ENCODE results near the gene KCNK16.

KCNK16 gene

GRCh38 chr6:39321761-39322160 is 741 bp downstream of the KCNK16 start:
- Histone ChIP-seq H3K27ac (no peak overlapping the region), H3K4me3 (ENCODE audit: low read depth in 1 of 2, low read length in 1 of 2) (no peak overlapping the region), H3K9me3 (no peaks in the 10 kb centered on the region), H3K27me3 (peaks cover 53% of the 10 kb centered on the region), H3K36me3 (no peaks in the 10 kb centered on the region), H3K4me1 (ENCODE audit: control insufficient read depth in 1 of 2, insufficient read depth in 1 of 2, low read depth in 1 of 2, low read length in 1 of 2) (no peaks in the 10 kb centered on the region)
- TF ChIP-seq, protein P1, sequence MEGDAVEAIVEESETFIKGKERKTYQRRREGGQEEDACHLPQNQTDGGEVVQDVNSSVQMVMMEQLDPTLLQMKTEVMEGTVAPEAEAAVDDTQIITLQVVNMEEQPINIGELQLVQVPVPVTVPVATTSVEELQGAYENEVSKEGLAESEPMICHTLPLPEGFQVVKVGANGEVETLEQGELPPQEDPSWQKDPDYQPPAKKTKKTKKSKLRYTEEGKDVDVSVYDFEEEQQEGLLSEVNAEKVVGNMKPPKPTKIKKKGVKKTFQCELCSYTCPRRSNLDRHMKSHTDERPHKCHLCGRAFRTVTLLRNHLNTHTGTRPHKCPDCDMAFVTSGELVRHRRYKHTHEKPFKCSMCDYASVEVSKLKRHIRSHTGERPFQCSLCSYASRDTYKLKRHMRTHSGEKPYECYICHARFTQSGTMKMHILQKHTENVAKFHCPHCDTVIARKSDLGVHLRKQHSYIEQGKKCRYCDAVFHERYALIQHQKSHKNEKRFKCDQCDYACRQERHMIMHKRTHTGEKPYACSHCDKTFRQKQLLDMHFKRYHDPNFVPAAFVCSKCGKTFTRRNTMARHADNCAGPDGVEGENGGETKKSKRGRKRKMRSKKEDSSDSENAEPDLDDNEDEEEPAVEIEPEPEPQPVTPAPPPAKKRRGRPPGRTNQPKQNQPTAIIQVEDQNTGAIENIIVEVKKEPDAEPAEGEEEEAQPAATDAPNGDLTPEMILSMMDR (IDR thresholded peaks at IDR 0.05): no peak

GRCh38 chr6:39320363-39320984 is 2.0 kb downstream of the KCNK16 start:
- H3K27ac ChIP-seq: no peak overlapping the region
- H3K36me3 ChIP-seq: no peaks in the 10 kb centered on the region
- TF ChIP-seq, protein P1 (IDR thresholded peaks at IDR 0.05): no peak
- no peaks in the 10 kb centered on the region for H3K4me1 ChIP-seq (ENCODE audit: control insufficient read depth in 1 of 2, insufficient read depth in 1 of 2, low read depth in 1 of 2, low read length in 1 of 2)
- H3K4me3 ChIP-seq (ENCODE audit: low read depth in 1 of 2, low read length in 1 of 2): no peak overlapping the region
- peaks cover 66% of the 10 kb centered on the region for H3K27me3 ChIP-seq
- no peaks in the 10 kb centered on the region for H3K9me3 ChIP-seq

- Histone ChIP-seq H3K9me3 (no peaks in the 10 kb centered on the region), H3K36me3 (no peaks in the 10 kb centered on the region), H3K27me3 (peaks cover 73% of the 10 kb centered on the region), H3K4me3 (ENCODE audit: low read depth in 1 of 2, low read length in 1 of 2) (no peak overlapping the region), H3K4me1 (ENCODE audit: control insufficient read depth in 1 of 2, insufficient read depth in 1 of 2, low read depth in 1 of 2, low read length in 1 of 2) (peaks cover 0 to 5% of the 10 kb centered on the region in 2 experiments), H3K27ac (no peak overlapping the region)
- TF ChIP-seq, protein P1 (IDR thresholded peaks at IDR 0.05): no peak
Measured at GRCh38 chr6:39319621-39320362, 2.7 kb downstream of the KCNK16 start.

DNA sequence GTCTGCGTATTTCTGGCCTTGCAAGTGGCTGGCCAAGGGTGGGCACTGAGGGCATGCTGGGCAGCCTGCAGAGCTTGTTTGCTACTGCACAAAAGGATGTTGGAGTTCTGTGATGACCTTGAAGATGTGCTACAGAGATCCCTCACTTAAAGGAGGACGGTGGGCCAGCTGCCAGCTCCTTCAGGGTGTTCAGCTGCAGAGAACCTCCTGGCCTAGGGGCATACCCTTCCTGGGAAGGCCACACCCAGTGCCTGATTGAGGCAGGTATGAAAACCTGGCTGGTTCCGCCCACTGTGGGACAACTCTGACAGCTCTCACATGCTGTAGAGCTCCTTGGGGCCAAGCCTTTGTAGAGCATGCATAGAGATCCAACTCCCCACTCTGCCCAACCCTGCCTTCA is 5.2 kb downstream of the KCNK16 start:
- Histone ChIP-seq H3K4me3 (ENCODE audit: low read depth in 1 of 2, low read length in 1 of 2) (no peak overlapping the region), H3K27me3 (peaks cover 92% of the 10 kb centered on the region), H3K9me3 (no peaks in the 10 kb centered on the region), H3K27ac (no peak overlapping the region), H3K36me3 (no peaks in the 10 kb centered on the region), H3K4me1 (ENCODE audit: control insufficient read depth in 1 of 2, insufficient read depth in 1 of 2, low read depth in 1 of 2, low read length in 1 of 2) (peaks cover 14 to 17% of the 10 kb centered on the region in 2 experiments)
- TF ChIP-seq, protein P1 (IDR thresholded peaks at IDR 0.05): no peak

DNA sequence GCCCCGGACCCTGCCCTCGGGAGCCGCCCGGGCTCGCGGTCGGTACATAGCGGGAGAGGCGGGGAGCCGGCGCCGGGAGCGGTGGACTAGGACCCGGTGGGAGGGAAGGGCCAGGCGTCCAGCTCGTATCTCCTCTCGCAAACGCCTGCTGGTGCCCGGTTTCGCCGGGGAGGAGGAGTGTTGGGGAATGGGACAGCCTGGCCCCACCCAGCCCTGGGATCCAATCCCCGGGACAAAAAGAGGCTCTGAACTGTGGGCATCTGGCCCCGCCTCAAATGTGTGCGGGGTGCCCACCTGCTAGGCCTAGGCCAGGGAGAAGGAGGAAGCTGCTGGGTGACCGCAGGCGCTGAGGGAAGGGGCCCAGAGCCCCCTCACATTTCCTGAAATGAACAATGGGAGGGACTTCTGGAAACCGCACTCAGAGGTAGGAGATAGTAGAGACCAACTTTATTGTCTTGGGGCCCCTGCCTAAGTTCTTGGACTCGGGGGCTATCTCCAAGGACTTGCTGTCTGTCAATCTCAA is 8.2 kb downstream of the KCNK16 start, which contains the start of gene KCNK17:
Gene KCNK17 (minus strand): TSS at position 147 of the 523 bp plus-strand sequence. CDS start 99 bp downstream, at position 48.
- Histone ChIP-seq H3K27me3 (peaks cover 94% of the 10 kb centered on the region), H3K27ac (no peak within 1 kb of the TSS), H3K9me3 (no peaks in the 10 kb centered on the region), H3K4me1 (ENCODE audit: control insufficient read depth in 1 of 2, insufficient read depth in 1 of 2, low read depth in 1 of 2, low read length in 1 of 2) (peaks cover 14 to 17% of the 10 kb centered on the region in 2 experiments), H3K36me3 (no peaks in the 10 kb centered on the region), H3K4me3 (ENCODE audit: low read depth in 1 of 2, low read length in 1 of 2) (peak within 1 kb of the TSS in 1 of 2 experiments; percentile 18)
- TF ChIP-seq, protein P1 (IDR thresholded peaks at IDR 0.05): no peak
